DND-41 (cell line): ENCODE measurements around the gene KAT2B.

Experiments used
- CTCF ChIP-seq: IDR thresholded peaks from 2 replicates; pipeline ENCODE4 v1.5.1; 2012; ENCODE audit warnings: borderline replicate concordance, low read length, moderate library complexity, mild to moderate bottlenecking; ENCODE audit not compliant: poor library complexity, severe bottlenecking; ENCODE audit errors: extremely low read depth
- EZH2 ChIP-seq: IDR thresholded peaks from 3 replicates; pipeline ENCODE4 v1.6.1; 2012; ENCODE audit warnings: borderline replicate concordance, low read depth, mild to moderate bottlenecking, moderate library complexity, low read length, inconsistent platforms; ENCODE audit not compliant: severe bottlenecking

GRCh38 chr3:20037255-20037996, 2.8 kb upstream of the KAT2B start:
- no peak for TF ChIP-seq EZH2
- TF ChIP-seq CTCF, result no peak
